SU-DHL-6 (cell line): ENCODE results near the gene MLIP.

Experiments
- H2AFZ ChIP-seq: fragments of 200-600 bp; sonication (generic); 2 replicates; pipeline ENCODE4 v1.6.1; 2014; ENCODE audit warnings: low read depth, mild to moderate bottlenecking, moderate library complexity, mixed read lengths, antibody characterized with exemption, low read length; ENCODE audit not compliant: severe bottlenecking
- H3F3A ChIP-seq: fragments of 200-600 bp; shearing (Covaris generic); 2 replicates; pipeline ENCODE4 v1.6.0; 2016; ENCODE audit warnings: antibody characterized with exemption, mild to moderate bottlenecking; ENCODE audit not compliant: insufficient read depth
- H3K27ac ChIP-seq: fragments of 200-600 bp; sonication (generic); 2 replicates; pipeline ENCODE4 v1.5.1; 2016; ENCODE audit warnings: low read depth, mild to moderate bottlenecking, low read length, moderate library complexity, mixed read lengths
- H3K27me3 ChIP-seq: fragments of 200-600 bp; sonication (generic), shearing (Covaris generic); 2 replicates; pipeline ENCODE4 v1.6.0; 2014; ENCODE audit warnings: mild to moderate bottlenecking, low read length
- H3K36me3 ChIP-seq: fragments of 200-600 bp; sonication (generic); 2 replicates; pipeline ENCODE4 v1.6.1; 2014; ENCODE audit warnings: mild to moderate bottlenecking, low read length, mixed read lengths
- H3K4me2 ChIP-seq: fragments of 300-600, 200-600 bp; shearing (Covaris generic), sonication (generic); 2 replicates; pipeline ENCODE4 v1.6.0; 2014; ENCODE audit warnings: low read length, low read depth, mild to moderate bottlenecking; ENCODE audit not compliant: poor library complexity, severe bottlenecking
- H3K4me3 ChIP-seq: fragments of 200-600 bp; sonication (generic); 2 replicates; pipeline ENCODE4 v1.5.1; 2014; ENCODE audit warnings: antibody characterized with exemption, low read length, mild to moderate bottlenecking, mixed read lengths; ENCODE audit not compliant: insufficient read depth, poor library complexity, severe bottlenecking
- H3K79me2 ChIP-seq: fragments of 200-600 bp; sonication (generic); 2 replicates; pipeline ENCODE4 v1.6.1; 2014; ENCODE audit warnings: mild to moderate bottlenecking, low read length, moderate library complexity; ENCODE audit not compliant: insufficient read depth
- H3K9ac ChIP-seq: fragments of 200-600 bp; sonication (generic); 2 replicates; pipeline ENCODE4 v1.7.0; 2014; ENCODE audit warnings: mild to moderate bottlenecking, low read length
- H3K9me2 ChIP-seq: fragments of 200-600 bp; sonication (generic); replicated peaks from 2 replicates; pipeline ENCODE4 v1.6.1; 2014; ENCODE audit warnings: low read length; ENCODE audit not compliant: insufficient read depth
- H3K9me3 ChIP-seq: fragments of 200-600 bp; sonication (generic); 2 replicates; pipeline ENCODE4 v1.6.1; 2014; ENCODE audit warnings: low read length, mixed read lengths; ENCODE audit not compliant: insufficient read depth
- H4K20me1 ChIP-seq: fragments of 200-600 bp; sonication (generic); 2 replicates; pipeline ENCODE4 v1.6.1; 2014; ENCODE audit warnings: low read depth, mild to moderate bottlenecking, antibody characterized with exemption, low read length, moderate library complexity, mixed read lengths
- CTCF ChIP-seq: fragments of 200-600 bp; sonication (generic); IDR thresholded peaks from one replicate; pipeline ENCODE4 v1.5.1; 2017; ENCODE audit warnings: antibody characterized with exemption, mild to moderate bottlenecking, low read length, moderate library complexity; ENCODE audit not compliant: insufficient read depth, poor library complexity, severe bottlenecking
- EZH2phosphoT487 ChIP-seq: fragments of 200-600 bp; sonication (generic), shearing (Covaris generic); conservative IDR thresholded peaks from 2 replicates; pipeline ENCODE4 v1.6.1; 2018; ENCODE audit warnings: mild to moderate bottlenecking, antibody characterized with exemption, low read length, moderate library complexity, mixed read lengths

Gene MLIP

GRCh38 chr6:54111341-54112045 lies at the start of gene MLIP:
Gene MLIP (plus strand): TSS chr6:54111443. CDS start chr6:54111480, 37 bp downstream.
- no peak within 1 kb of the TSS for H3K27ac ChIP-seq
- H3K27me3 ChIP-seq: no peaks in the 10 kb centered on the region
- no peaks in the 10 kb centered on the region for H3K9me3 ChIP-seq
- H3K9ac ChIP-seq: no peak within 1 kb of the TSS
- TF ChIP-seq EZH2phosphoT487 (no peak), CTCF (no peak)
- no peaks in the 10 kb centered on the region for H4K20me1 ChIP-seq
- H3K9me2 ChIP-seq: no peaks in the 10 kb centered on the region
- H3K4me3 ChIP-seq: no peak within 1 kb of the TSS
- no peaks in the 10 kb centered on the region for H3F3A ChIP-seq
- H3K36me3 ChIP-seq: no peaks in the 10 kb centered on the region
- H3K4me2 ChIP-seq: no peak within 1 kb of the TSS
- no peak within 1 kb of the TSS for H2AFZ ChIP-seq
- H3K79me2 ChIP-seq: no peaks in the 10 kb centered on the region

GRCh38 chr6:54063228-54063539 lies 48.1 kb upstream of the MLIP start:
- no peak overlapping the region for H3K9ac ChIP-seq
- H3K36me3 ChIP-seq: no peaks in the 10 kb centered on the region
- H3K4me3 ChIP-seq: no peak overlapping the region
- H2AFZ ChIP-seq: no peak overlapping the region
- TF ChIP-seq EZH2phosphoT487 (no peak), CTCF (no peak)
- no peaks in the 10 kb centered on the region for H3K9me3 ChIP-seq
- H3K9me2 ChIP-seq: no peaks in the 10 kb centered on the region
- no peaks in the 10 kb centered on the region for H3F3A ChIP-seq
- H4K20me1 ChIP-seq: no peaks in the 10 kb centered on the region
- H3K79me2 ChIP-seq: no peaks in the 10 kb centered on the region
- no peak overlapping the region for H3K27ac ChIP-seq
- H3K4me2 ChIP-seq: no peak overlapping the region
- no peaks in the 10 kb centered on the region for H3K27me3 ChIP-seq

- H3K36me3 ChIP-seq: no peaks in the 10 kb centered on the region
- no peak overlapping the region for H2AFZ ChIP-seq
- no peaks in the 10 kb centered on the region for H3K9me2 ChIP-seq
- H3K4me3 ChIP-seq: no peak overlapping the region
- H3K79me2 ChIP-seq: no peaks in the 10 kb centered on the region
- TF ChIP-seq EZH2phosphoT487 (no peak), CTCF (no peak)
- no peak overlapping the region for H3K9ac ChIP-seq
- no peaks in the 10 kb centered on the region for H3K9me3 ChIP-seq
- no peaks in the 10 kb centered on the region for H4K20me1 ChIP-seq
- no peak overlapping the region for H3K27ac ChIP-seq
- H3K4me2 ChIP-seq: no peak overlapping the region
- H3K27me3 ChIP-seq: no peaks in the 10 kb centered on the region
- no peaks in the 10 kb centered on the region for H3F3A ChIP-seq
Measured at GRCh38 chr6:54068694-54069093, 42.5 kb upstream of the MLIP start.
